ENCODE results near the gene KANSL1.

GRCh38 chr17:46086821-46087220 lies 106.4 kb downstream of the KANSL1 start:
- TF ChIP-seq EP300 (IDR thresholded peaks at IDR 0.05; ENCODE audit: borderline replicate concordance) (no peak), RAD21 (IDR thresholded peaks at IDR 0.05; ENCODE audit: low read depth) (no peak)
